HG03135 (cell line): ENCODE results near the gene TIAM2.
"Not testable (repeated sequence)": the region's sequence is repeated elsewhere in the genome, so short reads cannot be mapped to it uniquely, and the experiment has no call there.

ENCODE experiments used
- ATAC-seq: cut with Tn5 transposase; IDR thresholded peaks from one replicate; pipeline ENCODE4 v1.9.1; 2021; ENCODE audit warnings: mild to moderate bottlenecking, moderate library complexity; ENCODE audit not compliant: unreplicated experiment

Gene TIAM2

DNA sequence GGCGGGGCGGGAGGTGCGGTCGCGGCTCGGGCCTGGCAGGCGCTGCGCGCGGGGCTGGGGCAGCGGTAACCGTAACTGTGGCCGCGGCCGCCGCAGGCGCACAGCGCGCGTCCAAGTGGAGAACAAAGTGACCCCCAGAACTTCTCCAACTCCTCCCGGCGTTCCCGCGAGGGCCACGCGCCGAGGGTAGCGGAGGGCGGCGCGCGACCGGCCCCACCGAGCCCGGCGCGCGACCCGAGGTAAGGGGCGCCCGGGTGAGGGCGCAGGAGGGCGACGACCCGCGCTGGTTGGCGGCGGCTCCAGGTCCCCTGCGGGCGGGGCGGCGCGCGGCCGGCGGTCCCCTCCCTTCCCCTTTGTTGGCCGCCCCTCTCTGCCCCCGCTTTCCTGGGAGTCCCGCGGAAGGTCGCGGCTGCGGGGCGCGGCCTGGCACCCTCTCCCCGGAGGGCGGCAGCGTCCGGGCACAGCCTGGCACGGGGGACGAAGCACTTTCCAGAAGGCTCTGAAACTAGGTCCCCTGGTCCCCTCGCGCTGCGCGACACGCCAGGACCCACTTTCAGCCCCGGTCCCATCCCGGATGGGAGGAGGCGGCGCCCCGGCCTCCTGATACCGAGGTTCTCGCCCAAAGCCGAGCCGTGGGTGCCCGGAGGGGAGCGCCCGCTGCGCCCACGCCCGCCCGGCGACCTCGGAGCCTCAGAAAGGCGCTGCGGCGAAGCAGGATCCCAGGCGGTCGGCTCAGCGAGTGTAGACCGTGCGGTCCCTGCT lies at the start of gene TIAM2:
Gene TIAM2, plus strand, starts transcription at position 62 of the 762 bp plus-strand sequence. CDS start 133,909 bp downstream, outside the sequence.
- no peak for ATAC-seq

GRCh38 chr6:154950979-154951344 lies 44.2 kb upstream of the TIAM2 start:
- ATAC-seq: no peak

DNA sequence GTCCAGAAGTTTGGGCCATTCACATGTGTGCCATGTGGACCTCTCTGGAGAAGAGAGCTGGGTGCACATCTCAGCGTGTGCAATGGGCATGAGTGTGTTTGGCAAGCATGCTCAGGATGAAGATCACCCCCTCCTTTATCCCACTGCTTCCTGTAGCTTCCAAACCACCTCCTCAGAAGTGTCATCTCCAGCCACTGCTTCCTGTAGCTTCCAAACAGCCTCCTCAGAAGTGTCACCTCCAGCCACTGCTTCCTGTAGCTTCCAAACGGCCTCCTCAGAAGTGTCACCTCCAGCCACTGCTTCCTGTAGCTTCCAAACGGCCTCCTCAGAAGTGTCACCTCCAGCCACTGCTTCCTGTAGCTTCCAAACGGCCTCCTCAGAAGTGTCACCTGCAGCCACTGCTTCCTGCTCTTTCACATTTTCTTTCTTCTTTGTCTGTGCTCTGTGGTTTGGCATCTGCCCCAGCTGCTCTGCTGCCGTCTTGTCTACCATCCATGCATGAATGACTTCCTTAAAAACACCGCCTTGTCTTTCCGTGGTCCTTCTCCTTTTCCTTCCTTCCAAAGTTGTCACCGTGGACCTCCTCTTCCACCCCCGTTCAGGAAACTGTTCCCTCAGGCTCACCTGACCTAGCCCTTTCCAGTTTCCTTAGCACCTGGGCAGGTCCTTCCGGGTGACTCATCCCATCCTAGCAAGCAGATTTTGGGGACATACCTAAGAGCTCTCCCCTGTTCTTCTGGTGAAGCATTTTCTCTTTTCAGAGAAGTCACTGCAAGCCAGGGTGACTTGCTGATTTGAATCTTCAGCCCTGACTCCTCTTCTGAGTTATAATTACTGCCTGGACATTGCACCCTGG lies 43.5 kb upstream of the TIAM2 start:
- ATAC-seq: peak; percentile 80

GRCh38 chr6:154953644-154954043 lies 41.5 kb upstream of the TIAM2 start:
- no peak for ATAC-seq

DNA sequence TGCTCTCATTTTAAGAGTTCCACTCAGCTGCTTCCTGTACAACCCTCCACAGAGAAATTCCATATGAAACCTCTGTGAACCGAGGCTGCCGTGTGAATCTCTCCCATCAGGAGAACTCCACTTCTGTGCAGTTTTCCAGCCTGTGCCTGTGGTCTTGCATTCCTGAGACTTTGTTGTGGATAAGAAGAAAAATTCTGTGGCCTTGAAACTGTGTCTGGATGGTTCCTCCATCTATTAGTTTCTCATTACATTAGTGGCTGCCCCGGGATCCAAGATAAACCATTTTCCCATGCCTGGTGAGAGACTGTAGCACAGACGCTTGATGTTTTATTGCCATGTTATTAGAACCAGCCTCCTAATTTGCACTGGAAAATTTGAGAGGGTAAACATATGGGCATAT lies 40.8 kb upstream of the TIAM2 start:
- no peak for ATAC-seq

- no peak for ATAC-seq
Measured at GRCh38 chr6:154956771-154957522, 38.2 kb upstream of the TIAM2 start.

- ATAC-seq: no peak
Measured at GRCh38 chr6:154958469-154958868, 36.6 kb upstream of the TIAM2 start.

- no peak for ATAC-seq
Measured at GRCh38 chr6:154960299-154960843, 34.7 kb upstream of the TIAM2 start.

GRCh38 chr6:154960854-154961530 lies 34.1 kb upstream of the TIAM2 start:
- ATAC-seq: no peak

DNA sequence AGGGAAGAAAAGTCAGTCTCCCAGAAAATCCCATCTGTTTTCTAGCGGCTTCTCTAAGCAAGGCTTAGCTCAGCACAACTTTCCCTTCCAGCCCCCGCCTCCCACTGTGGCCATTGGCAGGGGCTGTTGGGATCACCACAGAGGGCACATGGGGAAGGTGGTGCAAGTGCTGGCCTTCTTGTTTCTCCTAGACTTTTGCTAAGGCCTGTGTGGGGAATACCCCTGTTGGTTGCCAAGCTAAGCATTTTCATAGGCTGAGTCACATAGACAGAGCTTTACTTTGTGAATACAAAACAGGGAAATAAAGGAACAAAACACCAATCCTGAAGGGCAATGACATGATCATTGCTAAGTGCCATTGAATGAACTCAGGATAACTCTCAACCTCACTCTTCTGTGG lies 32.4 kb upstream of the TIAM2 start:
- no peak for ATAC-seq

DNA sequence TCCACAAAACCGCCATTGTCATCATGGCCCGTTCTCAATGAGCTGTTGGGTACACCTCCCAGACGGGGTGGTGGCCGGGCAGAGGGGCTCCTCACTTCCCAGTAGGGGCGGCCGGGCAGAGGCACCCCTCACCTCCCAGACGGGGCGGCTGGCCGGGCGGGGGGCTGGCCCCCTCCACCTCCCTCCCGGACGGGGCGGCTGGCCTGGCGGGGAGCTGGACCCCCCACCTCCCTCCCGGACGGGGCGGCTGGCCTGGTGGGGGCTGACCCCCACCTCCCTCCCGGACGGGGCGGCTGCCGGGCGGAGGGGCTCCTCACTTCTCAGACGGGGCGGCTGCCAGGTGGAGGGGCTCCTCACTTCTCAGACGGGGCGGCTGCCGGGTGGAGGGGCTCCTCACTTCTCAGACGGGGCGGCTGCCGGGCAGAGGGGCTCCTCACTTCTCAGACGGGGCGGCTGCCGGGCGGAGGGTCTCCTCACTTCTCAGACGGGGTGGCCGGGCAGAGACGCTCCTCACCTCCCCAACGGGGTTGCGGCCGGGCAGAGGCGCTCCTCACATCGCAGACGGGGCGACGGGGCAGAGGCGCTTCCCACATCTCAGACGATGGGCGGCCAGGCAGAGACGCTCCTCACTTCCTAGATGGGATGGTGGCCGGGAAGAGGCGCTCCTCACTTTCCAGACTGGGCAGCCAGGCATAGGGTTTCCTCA lies 28.9 kb upstream of the TIAM2 start:
- not testable (repeated sequence) for ATAC-seq

GRCh38 chr6:154969796-154970195 lies 25.3 kb upstream of the TIAM2 start:
- no peak for ATAC-seq

DNA sequence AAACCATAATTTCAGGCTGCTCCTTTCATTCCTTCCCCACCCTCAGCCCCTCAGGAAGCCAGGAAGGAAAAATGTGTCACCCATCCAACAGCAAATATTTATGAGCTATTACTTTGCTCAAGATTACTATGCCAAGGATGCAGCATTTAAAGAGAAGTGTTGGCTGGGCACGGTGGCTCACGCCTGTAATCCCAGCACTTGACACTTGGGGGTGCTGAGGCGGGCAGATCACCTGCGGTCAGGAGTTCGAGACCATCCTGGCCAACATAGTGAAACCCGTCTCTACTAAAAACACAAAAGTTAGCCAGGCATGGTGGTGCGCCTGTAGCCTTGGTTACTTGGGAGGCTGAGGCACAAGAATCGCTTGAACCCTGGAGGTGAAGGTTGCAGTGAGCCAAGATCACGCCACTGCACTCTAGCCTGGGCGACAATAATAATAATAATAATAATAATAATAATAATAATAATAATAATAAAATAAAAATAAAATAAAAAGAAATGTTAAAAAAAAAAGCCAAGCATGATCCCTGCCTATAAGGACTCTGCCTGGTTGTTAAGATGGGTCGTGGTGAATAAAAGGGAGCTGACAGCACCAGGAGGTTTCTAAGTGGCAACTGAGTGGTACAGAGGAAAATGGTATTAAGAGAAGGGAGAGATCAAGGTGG lies 20.5 kb upstream of the TIAM2 start:
- ATAC-seq: no peak

DNA sequence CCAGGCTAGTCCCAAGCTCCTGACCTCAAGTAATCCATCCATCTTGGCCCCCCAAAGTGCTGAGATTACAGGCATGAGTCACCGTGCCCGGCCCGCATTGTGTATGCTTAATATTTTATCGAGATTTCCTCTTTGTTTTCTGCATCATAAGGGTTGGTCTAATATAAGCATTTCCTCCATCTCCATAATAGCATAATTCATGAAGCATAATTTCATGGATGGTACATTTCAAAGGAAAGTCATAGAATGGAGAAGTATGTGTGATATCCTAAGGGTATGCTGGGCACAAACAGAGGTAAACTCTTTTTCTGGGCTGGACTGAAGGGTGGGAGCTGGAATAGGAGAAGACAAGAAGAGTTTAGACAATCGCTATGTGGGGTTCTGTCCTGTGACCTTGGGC lies 17.5 kb upstream of the TIAM2 start:
- ATAC-seq: no peak

DNA sequence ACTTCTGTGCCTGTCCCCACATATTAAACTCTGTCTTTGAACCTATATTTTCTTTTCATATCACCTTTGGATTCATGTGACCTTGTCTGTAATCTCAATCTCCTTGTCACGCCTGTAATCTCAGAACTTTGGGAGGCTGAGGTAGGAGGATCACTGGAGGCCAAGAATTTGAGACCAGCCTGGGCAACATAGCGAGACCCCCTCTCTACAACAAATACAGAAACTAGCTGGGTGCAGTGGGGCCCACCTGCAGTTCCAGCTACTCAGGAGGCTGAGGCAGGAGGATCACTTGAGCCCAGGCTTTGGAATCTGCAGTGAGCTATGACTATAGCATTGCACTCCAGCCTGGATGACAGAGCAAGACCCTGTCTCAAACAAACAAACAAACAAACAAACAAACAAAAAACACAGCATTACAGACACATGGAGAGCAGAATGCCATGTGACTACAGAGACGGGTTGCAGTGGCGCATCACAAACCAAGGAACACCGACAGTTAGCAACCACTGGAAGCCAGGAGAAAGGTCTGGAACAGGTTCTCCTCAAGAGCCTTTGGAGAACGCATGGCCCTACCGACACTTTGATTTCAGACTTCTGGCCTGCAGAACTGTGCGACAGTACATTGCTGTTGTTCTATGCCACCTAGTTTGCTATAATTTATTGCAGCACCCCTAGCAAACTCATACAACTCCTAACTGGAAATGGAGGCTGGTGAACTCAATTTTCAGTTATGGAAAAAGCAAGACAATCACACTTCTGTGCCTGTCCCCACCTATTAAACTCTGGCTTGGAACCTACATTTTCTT lies 14.6 kb upstream of the TIAM2 start:
- no peak for ATAC-seq

GRCh38 chr6:154981079-154981870 lies 13.8 kb upstream of the TIAM2 start:
- no peak for ATAC-seq

- ATAC-seq: no peak
Measured at GRCh38 chr6:154984146-154984545, 11.0 kb upstream of the TIAM2 start.

GRCh38 chr6:154986787-154987235 lies 8.3 kb upstream of the TIAM2 start:
- ATAC-seq: no peak
